Measurements from ENCODE around the gene LCA5.
"Not testable (repeated sequence)": the region's sequence is repeated elsewhere in the genome, so short reads cannot be mapped to it uniquely, and the experiment has no call there.

Gene LCA5

GRCh38 chr6:79538106-79538971 is 1.1 kb upstream of the LCA5 start:
- DNase-seq (ENCODE audit: low spot score): no peak

- peak; percentile 12 for DNase-seq (ENCODE audit: low spot score)
These were observed 661 bp downstream of the LCA5 start for GRCh38 chr6:79536585-79536953.

GRCh38 chr6:79529567-79529966 is 7.7 kb downstream of the LCA5 start:
- DNase-seq (ENCODE audit: low spot score): not testable (repeated sequence)

- DNase-seq (ENCODE audit: low spot score): no peak
These were observed 10.3 kb downstream of the LCA5 start for GRCh38 chr6:79526897-79527296.

GRCh38 chr6:79525272-79526100 is 11.7 kb downstream of the LCA5 start:
- DNase-seq (ENCODE audit: low spot score): no peak

GRCh38 chr6:79524065-79524464 is 13.2 kb downstream of the LCA5 start:
- no peak for DNase-seq (ENCODE audit: low spot score)

- DNase-seq (ENCODE audit: low spot score): no peak
These were observed 14.6 kb downstream of the LCA5 start for GRCh38 chr6:79522609-79523008.

- no peak for DNase-seq (ENCODE audit: low spot score)
These were observed 16.7 kb downstream of the LCA5 start for GRCh38 chr6:79520534-79520933.

- DNase-seq (ENCODE audit: low spot score): peak; percentile 18
These were observed 18.4 kb downstream of the LCA5 start for GRCh38 chr6:79518842-79519241.

- no peak for DNase-seq (ENCODE audit: low spot score)
These were observed 21.8 kb downstream of the LCA5 start for GRCh38 chr6:79515436-79515835.

- no peak for DNase-seq (ENCODE audit: low spot score)
These were observed 24.1 kb downstream of the LCA5 start for GRCh38 chr6:79513111-79513510.

GRCh38 chr6:79512014-79512413 is 25.2 kb downstream of the LCA5 start:
- no peak for DNase-seq (ENCODE audit: low spot score)

GRCh38 chr6:79510707-79511106 is 26.5 kb downstream of the LCA5 start:
- no peak for DNase-seq (ENCODE audit: low spot score)

- no peak for DNase-seq (ENCODE audit: low spot score)
These were observed 31.0 kb downstream of the LCA5 start for GRCh38 chr6:79506251-79506650.

GRCh38 chr6:79504372-79504771 is 32.9 kb downstream of the LCA5 start:
- DNase-seq (ENCODE audit: low spot score): no peak

- no peak for DNase-seq (ENCODE audit: low spot score)
These were observed 38.4 kb downstream of the LCA5 start for GRCh38 chr6:79498842-79499241.

- DNase-seq (ENCODE audit: low spot score): no peak
These were observed 42.0 kb downstream of the LCA5 start for GRCh38 chr6:79495246-79495645.

GRCh38 chr6:79494841-79495240 is 42.4 kb downstream of the LCA5 start:
- no peak for DNase-seq (ENCODE audit: low spot score)

- no peak for DNase-seq (ENCODE audit: low spot score)
These were observed 66.5 kb downstream of the LCA5 start for GRCh38 chr6:79470728-79471127.

GRCh38 chr6:79469376-79470246 is 67.6 kb downstream of the LCA5 start:
- no peak for DNase-seq (ENCODE audit: low spot score)

GRCh38 chr6:79468587-79468986 is 68.6 kb downstream of the LCA5 start:
- DNase-seq (ENCODE audit: low spot score): no peak

GRCh38 chr6:79468116-79468515 is 69.1 kb downstream of the LCA5 start:
- DNase-seq (ENCODE audit: low spot score): no peak

All from hematopoietic multipotent progenitor cell treated with erythropoietin and hydrocortisone succinate and interleukin-3 and kit ligand, for 15 days (in vitro differentiated cells).